HG03342 (cell line): Measurements from ENCODE around the gene ATG101.

ENCODE experiments used
- ATAC-seq: cut with Tn5 transposase; IDR thresholded peaks from one replicate; pipeline ENCODE4 v1.9.1; 2021; ENCODE audit warnings: mild to moderate bottlenecking, moderate library complexity; ENCODE audit not compliant: unreplicated experiment

Gene ATG101

DNA sequence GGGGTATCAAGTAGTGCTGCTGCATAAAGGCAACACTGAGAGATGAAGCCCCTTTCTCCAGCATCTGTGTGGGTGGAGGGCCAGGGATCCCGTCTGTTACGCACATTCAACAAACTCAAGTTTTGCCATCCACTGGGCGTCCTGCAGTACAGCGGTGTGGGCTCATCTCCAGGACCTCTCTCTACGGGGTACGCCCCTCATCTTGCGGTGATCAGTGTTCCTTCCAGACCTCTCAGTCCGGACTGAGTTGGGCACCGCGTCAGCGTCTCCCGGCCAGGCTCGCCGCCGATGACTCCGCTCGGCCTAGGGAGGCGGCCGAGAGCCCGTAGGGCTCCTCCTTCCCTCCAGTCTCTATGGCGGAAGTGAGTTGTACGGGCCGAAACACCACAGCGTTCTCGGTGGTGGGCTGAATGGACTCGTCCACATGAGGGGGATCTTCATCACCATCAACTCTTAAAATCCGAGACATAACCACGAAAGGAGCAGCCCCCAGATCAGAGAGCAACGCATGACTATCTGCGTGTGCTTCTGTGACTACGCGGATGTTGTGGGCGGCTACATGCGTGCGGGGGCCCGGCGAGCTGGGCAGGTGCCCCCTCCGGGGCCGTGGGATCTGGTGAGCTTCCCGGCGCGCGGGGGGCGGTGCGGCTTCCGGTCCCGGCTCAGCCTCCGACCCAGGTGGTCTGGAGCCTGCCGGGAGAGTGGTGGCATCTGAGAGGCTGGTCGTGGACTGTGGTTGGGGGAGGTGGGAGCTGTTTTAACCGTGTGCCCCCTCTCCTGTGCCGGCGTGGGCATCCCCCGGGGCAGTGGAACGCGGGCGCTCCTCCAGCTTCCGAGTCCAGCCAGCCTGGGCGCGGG lies at the start of gene ATG101:
Gene ATG101 (plus strand): TSS at position 652 of the 858 bp plus-strand sequence. CDS start 3,673 bp downstream, outside the sequence.
- ATAC-seq = peak; percentile 95

- ATAC-seq = no peak
Measured at GRCh38 chr12:52020539-52021336, 49.0 kb upstream of the ATG101 start.

- ATAC-seq = no peak
Measured at GRCh38 chr12:52022841-52023181, 47.0 kb upstream of the ATG101 start.

- ATAC-seq = no peak
Measured at GRCh38 chr12:52023182-52023975, 46.4 kb upstream of the ATG101 start.

DNA sequence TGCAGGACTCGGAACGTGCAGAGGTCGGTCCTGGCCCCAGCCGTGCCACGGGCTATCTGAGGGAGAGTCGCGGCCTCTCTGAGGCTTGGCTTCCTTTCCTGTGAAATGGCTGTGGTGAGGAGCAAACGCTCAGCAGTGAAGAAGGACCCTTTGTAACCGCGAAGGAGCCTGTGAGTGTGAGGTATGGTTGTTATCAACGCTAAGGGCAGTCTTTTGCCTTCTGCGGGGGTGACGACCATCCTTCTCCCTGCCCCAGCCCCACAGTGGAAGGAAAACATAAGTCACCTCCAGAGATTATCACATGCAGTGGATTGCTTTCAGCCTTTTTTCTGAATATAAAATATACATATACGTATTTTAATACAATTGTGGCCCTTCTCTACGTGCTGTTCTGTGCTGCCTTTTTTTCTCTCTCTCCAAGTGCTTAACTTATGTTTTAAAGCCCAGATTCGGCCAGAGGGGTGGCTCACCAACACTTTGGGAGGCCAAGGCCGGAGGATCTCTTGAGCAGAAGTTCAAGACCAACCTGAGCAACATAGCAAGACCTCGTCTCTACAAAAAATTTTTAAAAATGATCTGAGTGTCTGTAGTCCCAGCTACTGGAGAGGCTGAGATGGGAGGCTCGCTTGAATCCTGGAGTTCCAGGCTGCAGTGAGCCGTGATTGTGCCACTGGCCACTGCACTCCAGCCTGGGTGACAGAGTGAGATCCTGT lies 45.6 kb upstream of the ATG101 start:
- ATAC-seq = no peak

- no peak for ATAC-seq
Measured at GRCh38 chr12:52024845-52025230, 44.9 kb upstream of the ATG101 start.

DNA sequence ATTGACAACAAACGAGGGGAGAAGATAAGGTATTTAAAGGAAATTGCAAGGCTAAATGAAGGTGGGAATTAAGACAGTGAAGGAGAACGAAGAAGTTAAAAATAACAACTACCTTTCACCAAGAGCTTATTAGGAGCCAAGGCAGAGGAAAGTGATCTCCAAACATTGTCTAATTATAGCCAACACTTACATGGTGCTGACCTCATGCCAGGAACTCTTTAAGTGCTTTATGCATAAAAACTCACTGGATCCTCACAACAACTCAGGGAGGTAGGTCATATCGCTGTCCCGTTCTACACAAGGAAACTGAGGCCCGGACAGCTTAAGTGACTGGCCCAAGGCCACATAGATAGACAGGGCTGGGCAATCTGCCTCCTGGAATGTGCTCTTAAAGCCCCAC lies 43.5 kb upstream of the ATG101 start:
- no peak for ATAC-seq

DNA sequence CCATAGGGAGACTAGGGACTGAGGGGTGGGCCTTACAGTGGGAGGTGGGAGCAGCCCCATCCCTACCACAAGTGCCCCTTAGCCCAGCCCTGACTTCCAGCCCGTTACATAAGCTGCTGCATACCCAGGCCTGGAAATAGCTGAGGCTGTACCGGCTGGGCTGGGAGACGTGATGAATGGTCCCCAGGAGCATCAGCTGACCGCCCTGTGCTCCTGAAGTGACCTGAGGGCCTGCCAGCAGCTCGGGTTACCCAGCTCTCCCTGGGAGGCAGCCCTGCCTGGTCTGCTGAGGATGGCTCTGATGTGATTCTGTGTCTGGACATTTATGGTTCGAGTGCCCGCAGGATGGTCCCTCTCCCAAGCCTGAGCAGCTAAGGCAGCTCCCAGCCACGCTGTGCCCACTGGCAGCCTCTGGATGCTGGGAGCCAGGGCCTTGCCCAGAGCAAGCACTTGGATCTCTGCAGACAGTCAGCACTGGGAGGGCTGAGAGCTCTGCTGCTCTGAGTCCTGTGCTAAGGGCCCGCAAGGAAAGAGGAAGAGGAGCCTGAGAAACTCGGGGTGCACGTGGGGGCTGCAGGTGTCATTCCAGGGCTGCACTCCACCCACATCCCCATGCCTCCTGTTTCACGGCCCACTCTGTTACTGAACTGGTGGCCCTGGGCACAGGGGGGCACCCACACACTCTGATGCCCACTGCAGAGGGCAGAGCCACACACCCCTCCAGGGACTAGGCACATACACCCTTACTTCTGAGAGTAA lies 42.5 kb upstream of the ATG101 start:
- no peak for ATAC-seq

DNA sequence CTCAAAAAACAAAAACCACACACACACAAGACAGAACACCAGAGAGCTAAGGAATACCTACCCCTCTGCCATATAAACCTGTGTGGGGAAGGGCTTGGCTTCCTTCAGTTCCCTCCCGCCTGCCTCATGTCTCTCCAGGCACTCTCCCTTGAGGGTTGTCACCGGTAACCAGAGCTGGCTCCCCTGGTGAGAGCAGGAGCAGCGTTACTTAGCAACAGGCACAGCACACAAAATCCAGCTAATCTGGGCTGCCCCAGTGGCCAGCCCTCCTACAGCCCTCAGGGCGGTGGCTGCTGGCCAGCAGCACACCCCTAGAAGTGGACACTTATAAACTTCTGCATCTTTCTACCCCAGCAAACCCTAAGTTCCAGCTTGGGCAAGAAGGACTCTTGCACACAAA lies 40.1 kb upstream of the ATG101 start:
- ATAC-seq = no peak

DNA sequence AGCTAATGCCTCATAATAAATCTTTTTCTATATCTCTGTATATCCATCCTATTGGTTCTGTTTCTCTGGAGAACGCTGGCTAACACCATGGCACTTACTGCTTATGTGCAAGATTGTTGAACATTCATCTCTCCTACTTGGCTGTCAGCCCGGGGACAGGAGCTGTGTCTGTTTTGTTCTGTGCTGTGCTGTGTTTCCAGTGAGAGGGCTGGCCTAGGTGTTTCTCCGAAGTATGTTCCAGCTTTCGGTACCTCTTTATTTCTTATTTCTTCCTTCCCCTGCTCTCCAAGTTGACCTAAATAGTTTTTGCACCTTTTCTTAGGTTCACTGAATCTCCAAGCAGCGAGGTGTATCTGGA lies 37.4 kb upstream of the ATG101 start:
- no peak for ATAC-seq

DNA sequence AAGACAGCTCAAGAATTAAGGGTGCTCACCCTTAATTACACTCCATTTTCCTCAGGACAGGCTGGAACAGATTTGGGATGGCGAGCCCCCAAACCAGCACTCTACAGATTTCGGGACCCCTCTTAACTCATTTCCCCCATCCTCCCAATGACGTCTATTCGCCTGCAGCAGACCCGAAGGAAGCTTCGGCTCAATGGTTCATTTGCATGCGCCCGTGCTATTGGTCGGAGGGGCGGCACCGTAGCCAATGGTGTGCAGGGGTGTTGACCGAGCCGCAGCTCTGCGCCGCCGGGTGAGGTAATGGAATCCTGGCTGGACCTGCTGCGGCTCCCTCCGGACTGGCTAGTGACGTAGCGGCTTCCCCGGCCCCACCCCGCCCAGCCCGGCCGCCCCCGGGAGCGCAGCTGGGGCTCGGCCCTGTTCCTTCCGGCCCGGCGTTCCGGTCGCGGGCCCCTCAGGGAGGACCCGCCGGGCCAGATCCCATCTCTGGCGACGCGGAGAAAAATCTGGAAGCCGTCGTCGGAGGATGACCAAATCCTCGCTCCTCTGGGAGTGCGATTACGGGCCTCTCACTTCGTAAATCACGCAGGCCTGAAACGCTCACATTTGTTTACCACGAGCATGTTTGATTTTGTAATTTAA lies 36.9 kb upstream of the ATG101 start:
- ATAC-seq = peak; percentile 89

- ATAC-seq = no peak
Measured at GRCh38 chr12:52033446-52034140, 36.2 kb upstream of the ATG101 start.

GRCh38 chr12:52035190-52035589 lies 34.6 kb upstream of the ATG101 start:
- no peak for ATAC-seq

DNA sequence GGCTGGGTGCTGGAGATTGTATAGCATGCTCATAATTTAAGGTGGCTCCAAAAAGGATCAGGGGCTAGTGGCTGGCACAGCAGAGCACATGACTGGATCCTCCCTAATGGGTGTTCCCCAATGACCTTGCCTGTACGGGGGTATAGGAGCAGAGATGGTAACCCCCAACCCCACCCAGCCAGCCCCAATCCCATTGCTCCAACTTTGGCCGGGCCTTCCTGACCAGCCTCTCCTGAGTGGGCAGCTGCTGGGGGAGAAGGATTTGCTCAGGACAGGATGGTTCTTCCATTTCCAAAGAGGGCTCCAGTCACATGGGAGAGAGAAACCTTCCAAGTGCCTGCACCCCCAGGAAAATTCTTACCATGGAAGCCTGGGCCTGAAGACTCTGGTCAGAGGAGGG lies 33.9 kb upstream of the ATG101 start:
- ATAC-seq = no peak

GRCh38 chr12:52036587-52037171 lies 33.1 kb upstream of the ATG101 start:
- ATAC-seq = peak; percentile 36

DNA sequence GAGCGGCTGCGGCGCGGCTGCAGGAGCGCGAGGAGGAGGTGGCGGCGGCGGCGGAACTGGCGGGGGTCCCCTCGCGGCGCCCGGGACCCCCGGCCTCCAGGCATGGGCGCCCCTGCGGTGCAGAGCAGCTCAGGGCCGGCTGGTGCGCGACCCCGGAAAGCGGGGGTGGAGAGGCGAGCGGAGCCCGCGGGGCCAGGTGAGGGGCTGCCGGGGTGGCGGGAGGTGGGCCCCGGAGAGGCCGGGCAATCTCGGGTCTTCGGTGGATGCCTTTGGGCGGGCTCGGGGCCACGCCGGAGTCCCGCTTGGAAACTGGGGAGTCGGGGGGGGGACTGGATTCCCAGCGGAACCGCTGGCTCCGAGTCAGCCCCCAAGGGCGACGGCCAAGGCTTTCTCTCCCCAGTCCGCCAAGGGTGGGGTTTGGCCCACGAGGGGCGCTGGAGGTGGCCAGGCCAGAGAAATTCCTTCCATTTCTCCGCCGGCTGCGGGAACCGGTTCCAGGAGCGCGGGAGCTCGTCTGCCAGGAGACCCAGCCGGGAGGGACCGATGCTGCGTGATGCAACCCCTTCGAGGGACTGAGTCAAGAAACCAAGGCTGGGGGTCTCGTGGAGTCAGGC lies 32.4 kb upstream of the ATG101 start:
- no peak for ATAC-seq

GRCh38 chr12:52038447-52038846 lies 31.3 kb upstream of the ATG101 start:
- ATAC-seq = no peak

DNA sequence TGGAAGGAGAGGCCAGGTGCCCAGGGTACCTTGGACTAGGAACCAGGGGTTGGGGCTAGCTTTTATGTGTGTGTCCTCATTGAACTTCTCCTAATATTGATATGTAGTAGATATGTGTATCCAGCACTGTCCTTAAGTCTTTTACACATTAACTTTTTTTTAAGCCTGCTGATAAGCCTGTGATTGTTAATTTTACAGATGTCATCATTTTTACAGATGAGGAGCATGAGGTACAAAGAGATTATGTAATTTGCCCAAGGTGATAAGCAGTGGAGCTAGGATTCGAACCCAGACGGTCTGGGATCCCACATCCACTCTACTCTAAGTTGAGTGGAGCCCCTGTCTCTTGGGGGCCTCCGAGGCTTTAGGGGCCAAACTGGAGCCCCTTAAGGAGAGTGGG lies 28.7 kb upstream of the ATG101 start:
- no peak for ATAC-seq
